ENCODE data around the gene UTP20. TPM values are rescaled to one million over a fixed set of nuclear protein-coding genes. Genes with fewer than 3 reads are reported as not detected.

UTP20 gene
- total and polyA plus RNA-seq, 4 donors = 1.5 to 10.1 (median 4.4) TPM

- TF ChIP-seq, protein P1, sequence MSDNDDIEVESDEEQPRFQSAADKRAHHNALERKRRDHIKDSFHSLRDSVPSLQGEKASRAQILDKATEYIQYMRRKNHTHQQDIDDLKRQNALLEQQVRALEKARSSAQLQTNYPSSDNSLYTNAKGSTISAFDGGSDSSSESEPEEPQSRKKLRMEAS (IDR thresholded peaks at IDR 0.05) = no peak
- 79% methylated on average over 3 of the region's 3 CpGs for WGBS
- Histone ChIP-seq H3K9me3 (ENCODE audit: control insufficient read depth in 4 of 4, low read length in 3 of 4) (no peaks in the 10 kb centered on the region), H3K4me3 (ENCODE audit: low read depth in 1 of 3, low read length in 3 of 3) (no peak overlapping the region), H3K36me3 (ENCODE audit: control insufficient read depth in 4 of 4, insufficient read depth in 3 of 4, low read depth in 1 of 4, low read length in 3 of 4) (peaks cover 5 to 39% (median 25%) of the 10 kb centered on the region in 4 donors), H3K4me1 (ENCODE audit: control insufficient read depth in 4 of 4, insufficient read depth in 4 of 4, low read length in 3 of 4) (no peaks in the 10 kb centered on the region), H3K27me3 (ENCODE audit: control insufficient read depth in 4 of 4, insufficient read depth in 4 of 4, low read length in 3 of 4) (no peaks in the 10 kb centered on the region), H3K9ac (ENCODE audit: low read depth in 1 of 2, low read length in 2 of 2) (no peak overlapping the region), H3K27ac (ENCODE audit: low read depth in 1 of 2, low read length in 2 of 2) (no peak overlapping the region)
- no peak for DNase-seq (ENCODE audit: low spot score)
These were observed 45.7 kb downstream of the UTP20 start for GRCh38 chr12:101325590-101325989.

DNA sequence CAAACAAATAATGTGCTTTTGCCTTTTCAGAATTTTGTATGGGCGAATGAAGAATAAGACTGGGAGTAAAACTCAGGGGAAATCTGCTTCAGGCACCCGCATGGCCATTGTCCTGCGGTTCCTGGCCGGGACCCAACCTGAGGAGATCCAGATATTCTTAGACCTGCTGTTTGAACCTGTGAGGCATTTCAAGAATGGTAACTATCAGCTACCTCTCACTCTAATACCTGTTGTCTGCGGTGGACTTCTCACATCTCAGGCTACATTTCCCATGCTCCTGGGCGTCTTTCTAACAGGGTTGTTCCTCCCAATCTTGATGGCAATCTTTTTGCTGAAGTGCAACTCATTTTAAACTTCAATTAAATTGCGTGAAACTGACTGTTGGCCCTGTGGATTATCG, 47.1 kb downstream of the UTP20 start:
- no peak for DNase-seq (ENCODE audit: low spot score)
- TF ChIP-seq YY1 (IDR thresholded peaks at IDR 0.05) (no peak), EGR1 (IDR thresholded peaks at IDR 0.05; ENCODE audit: low read depth in 2 of 2) (no peak), SP1 (IDR thresholded peaks at IDR 0.05) (no peak), GABPA (IDR thresholded peaks at IDR 0.05 in 1 of 2, conservative IDR thresholded peaks at IDR 0.05 in 1 of 2) (no peak), NR2F2 (IDR thresholded peaks at IDR 0.05) (no peak), JUND (IDR thresholded peaks at IDR 0.05) (no peak), RAD21 (IDR thresholded peaks at IDR 0.05) (no peak), HNF4G (IDR thresholded peaks at IDR 0.05) (no peak), TAF1 (conservative IDR thresholded peaks at IDR 0.05) (no peak), HNF4A (conservative IDR thresholded peaks at IDR 0.05) (no peak), FOXA1 (IDR thresholded peaks at IDR 0.05) (no peak), ATF3 (IDR thresholded peaks at IDR 0.05) (no peak), RXRA (IDR thresholded peaks at IDR 0.05) (no peak), FOXA2 (IDR thresholded peaks at IDR 0.05) (no peak)
- TF ChIP-seq, protein P1 (IDR thresholded peaks at IDR 0.05) = no peak
- TF ChIP-seq, protein P2, sequence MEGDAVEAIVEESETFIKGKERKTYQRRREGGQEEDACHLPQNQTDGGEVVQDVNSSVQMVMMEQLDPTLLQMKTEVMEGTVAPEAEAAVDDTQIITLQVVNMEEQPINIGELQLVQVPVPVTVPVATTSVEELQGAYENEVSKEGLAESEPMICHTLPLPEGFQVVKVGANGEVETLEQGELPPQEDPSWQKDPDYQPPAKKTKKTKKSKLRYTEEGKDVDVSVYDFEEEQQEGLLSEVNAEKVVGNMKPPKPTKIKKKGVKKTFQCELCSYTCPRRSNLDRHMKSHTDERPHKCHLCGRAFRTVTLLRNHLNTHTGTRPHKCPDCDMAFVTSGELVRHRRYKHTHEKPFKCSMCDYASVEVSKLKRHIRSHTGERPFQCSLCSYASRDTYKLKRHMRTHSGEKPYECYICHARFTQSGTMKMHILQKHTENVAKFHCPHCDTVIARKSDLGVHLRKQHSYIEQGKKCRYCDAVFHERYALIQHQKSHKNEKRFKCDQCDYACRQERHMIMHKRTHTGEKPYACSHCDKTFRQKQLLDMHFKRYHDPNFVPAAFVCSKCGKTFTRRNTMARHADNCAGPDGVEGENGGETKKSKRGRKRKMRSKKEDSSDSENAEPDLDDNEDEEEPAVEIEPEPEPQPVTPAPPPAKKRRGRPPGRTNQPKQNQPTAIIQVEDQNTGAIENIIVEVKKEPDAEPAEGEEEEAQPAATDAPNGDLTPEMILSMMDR (IDR thresholded peaks at IDR 0.05; ENCODE audit: low read depth, low read length, missing input control) = no peak
- TF ChIP-seq, protein P3, sequence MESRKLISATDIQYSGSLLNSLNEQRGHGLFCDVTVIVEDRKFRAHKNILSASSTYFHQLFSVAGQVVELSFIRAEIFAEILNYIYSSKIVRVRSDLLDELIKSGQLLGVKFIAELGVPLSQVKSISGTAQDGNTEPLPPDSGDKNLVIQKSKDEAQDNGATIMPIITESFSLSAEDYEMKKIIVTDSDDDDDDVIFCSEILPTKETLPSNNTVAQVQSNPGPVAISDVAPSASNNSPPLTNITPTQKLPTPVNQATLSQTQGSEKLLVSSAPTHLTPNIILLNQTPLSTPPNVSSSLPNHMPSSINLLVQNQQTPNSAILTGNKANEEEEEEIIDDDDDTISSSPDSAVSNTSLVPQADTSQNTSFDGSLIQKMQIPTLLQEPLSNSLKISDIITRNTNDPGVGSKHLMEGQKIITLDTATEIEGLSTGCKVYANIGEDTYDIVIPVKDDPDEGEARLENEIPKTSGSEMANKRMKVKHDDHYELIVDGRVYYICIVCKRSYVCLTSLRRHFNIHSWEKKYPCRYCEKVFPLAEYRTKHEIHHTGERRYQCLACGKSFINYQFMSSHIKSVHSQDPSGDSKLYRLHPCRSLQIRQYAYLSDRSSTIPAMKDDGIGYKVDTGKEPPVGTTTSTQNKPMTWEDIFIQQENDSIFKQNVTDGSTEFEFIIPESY (IDR thresholded peaks at IDR 0.05) = no peak
- TF ChIP-seq, protein P4, sequence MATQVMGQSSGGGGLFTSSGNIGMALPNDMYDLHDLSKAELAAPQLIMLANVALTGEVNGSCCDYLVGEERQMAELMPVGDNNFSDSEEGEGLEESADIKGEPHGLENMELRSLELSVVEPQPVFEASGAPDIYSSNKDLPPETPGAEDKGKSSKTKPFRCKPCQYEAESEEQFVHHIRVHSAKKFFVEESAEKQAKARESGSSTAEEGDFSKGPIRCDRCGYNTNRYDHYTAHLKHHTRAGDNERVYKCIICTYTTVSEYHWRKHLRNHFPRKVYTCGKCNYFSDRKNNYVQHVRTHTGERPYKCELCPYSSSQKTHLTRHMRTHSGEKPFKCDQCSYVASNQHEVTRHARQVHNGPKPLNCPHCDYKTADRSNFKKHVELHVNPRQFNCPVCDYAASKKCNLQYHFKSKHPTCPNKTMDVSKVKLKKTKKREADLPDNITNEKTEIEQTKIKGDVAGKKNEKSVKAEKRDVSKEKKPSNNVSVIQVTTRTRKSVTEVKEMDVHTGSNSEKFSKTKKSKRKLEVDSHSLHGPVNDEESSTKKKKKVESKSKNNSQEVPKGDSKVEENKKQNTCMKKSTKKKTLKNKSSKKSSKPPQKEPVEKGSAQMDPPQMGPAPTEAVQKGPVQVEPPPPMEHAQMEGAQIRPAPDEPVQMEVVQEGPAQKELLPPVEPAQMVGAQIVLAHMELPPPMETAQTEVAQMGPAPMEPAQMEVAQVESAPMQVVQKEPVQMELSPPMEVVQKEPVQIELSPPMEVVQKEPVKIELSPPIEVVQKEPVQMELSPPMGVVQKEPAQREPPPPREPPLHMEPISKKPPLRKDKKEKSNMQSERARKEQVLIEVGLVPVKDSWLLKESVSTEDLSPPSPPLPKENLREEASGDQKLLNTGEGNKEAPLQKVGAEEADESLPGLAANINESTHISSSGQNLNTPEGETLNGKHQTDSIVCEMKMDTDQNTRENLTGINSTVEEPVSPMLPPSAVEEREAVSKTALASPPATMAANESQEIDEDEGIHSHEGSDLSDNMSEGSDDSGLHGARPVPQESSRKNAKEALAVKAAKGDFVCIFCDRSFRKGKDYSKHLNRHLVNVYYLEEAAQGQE (IDR thresholded peaks at IDR 0.05) = no peak
- H3K36me3 ChIP-seq (ENCODE audit: control insufficient read depth in 4 of 4, insufficient read depth in 3 of 4, low read depth in 1 of 4, low read length in 3 of 4) = peaks cover 5 to 30% (median 22%) of the 10 kb centered on the region in 4 donors
- no peak overlapping the region for H3K27ac ChIP-seq (ENCODE audit: low read depth in 1 of 2, low read length in 2 of 2)
- H3K4me3 ChIP-seq (ENCODE audit: low read depth in 1 of 3, low read length in 3 of 3) = no peak overlapping the region
- H3K27me3 ChIP-seq (ENCODE audit: control insufficient read depth in 4 of 4, insufficient read depth in 4 of 4, low read length in 3 of 4) = no peaks in the 10 kb centered on the region
- no peak overlapping the region for H3K9ac ChIP-seq (ENCODE audit: low read depth in 1 of 2, low read length in 2 of 2)
- WGBS = 98% methylated on average over 8 of the region's 8 CpGs
- H3K9me3 ChIP-seq (ENCODE audit: control insufficient read depth in 4 of 4, low read length in 3 of 4) = no peaks in the 10 kb centered on the region
- H3K4me1 ChIP-seq (ENCODE audit: control insufficient read depth in 4 of 4, insufficient read depth in 4 of 4, low read length in 3 of 4) = no peaks in the 10 kb centered on the region
